Neural progenitor cell (in vitro differentiated cells): ENCODE data around the gene PBLD.

Experiments
- CTCF ChIP-seq: fragments of 200-600 bp; sonication (generic); IDR thresholded peaks from 2 replicates; pipeline ENCODE4 v1.5.1; 2017; ENCODE audit warnings: antibody characterized with exemption, mild to moderate bottlenecking
- EZH2 ChIP-seq: fragments of 200-600 bp; sonication (generic); IDR thresholded peaks from 2 replicates; pipeline ENCODE4 v1.6.1; 2017; ENCODE audit warnings: antibody characterized with exemption, mild to moderate bottlenecking, moderate library complexity
- EZH2phosphoT487 ChIP-seq: fragments of 200-600 bp; sonication (generic); IDR thresholded peaks from 2 replicates; pipeline ENCODE4 v1.6.1; 2017; ENCODE audit warnings: antibody characterized with exemption

GRCh38 chr10:68296843-68297663 is 35.7 kb downstream of the PBLD start:
- TF ChIP-seq CTCF (no peak), EZH2 (no peak), EZH2phosphoT487 (no peak)
